Stimulated activated CD4-positive, alpha-beta T cell treated with anti-CD3 and anti-CD28 coated beads, TNF-alpha, amount 100 ng/mL, for 4 hours (primary cell): ENCODE data around the gene KIAA1549.

ENCODE experiments used
- DNase-seq, 3 experiments: peaks; one replicate each; pipeline ENCODE4 v3.0.0-alpha.2; 2020; ENCODE audit warnings: low read depth in 3 of 3

KIAA1549 gene

GRCh38 chr7:138882249-138882648 lies 98.9 kb downstream of the KIAA1549 start:
- no peak for DNase-seq

- no peak for DNase-seq
Measured at GRCh38 chr7:138881579-138882188, 99.5 kb downstream of the KIAA1549 start.

- no peak for DNase-seq
Measured at GRCh38 chr7:138880881-138881578, 100.2 kb downstream of the KIAA1549 start.

GRCh38 chr7:138879356-138879755 lies 101.8 kb downstream of the KIAA1549 start:
- DNase-seq, result no peak

GRCh38 chr7:138878856-138879255 lies 102.3 kb downstream of the KIAA1549 start:
- DNase-seq, result no peak

GRCh38 chr7:138878051-138878450 lies 103.1 kb downstream of the KIAA1549 start:
- DNase-seq, result no peak

GRCh38 chr7:138876326-138876725 lies 104.9 kb downstream of the KIAA1549 start:
- no peak for DNase-seq

- DNase-seq, result peak; percentile 10 to 42 (median 31)
Measured at GRCh38 chr7:138875794-138876193, 105.4 kb downstream of the KIAA1549 start.

- no peak for DNase-seq
Measured at GRCh38 chr7:138873220-138873892, 107.8 kb downstream of the KIAA1549 start.

GRCh38 chr7:138872576-138872975 lies 108.6 kb downstream of the KIAA1549 start:
- DNase-seq, result no peak

- no peak for DNase-seq
Measured at GRCh38 chr7:138871814-138872090, 109.4 kb downstream of the KIAA1549 start.

- no peak for DNase-seq
Measured at GRCh38 chr7:138871065-138871813, 110.0 kb downstream of the KIAA1549 start.

GRCh38 chr7:138869353-138869752 lies 111.8 kb downstream of the KIAA1549 start:
- DNase-seq, result no peak

- no peak for DNase-seq
Measured at GRCh38 chr7:138868711-138869110, 112.5 kb downstream of the KIAA1549 start.

GRCh38 chr7:138867744-138868143 lies 113.4 kb downstream of the KIAA1549 start:
- DNase-seq, result no peak

GRCh38 chr7:138866353-138866752 lies 114.8 kb downstream of the KIAA1549 start:
- no peak for DNase-seq

GRCh38 chr7:138865843-138866242 lies 115.3 kb downstream of the KIAA1549 start:
- peak in 2 of 3 experiments; percentile 15 to 22 for DNase-seq

- no peak for DNase-seq
Measured at GRCh38 chr7:138864667-138865066, 116.5 kb downstream of the KIAA1549 start.

- DNase-seq, result no peak
Measured at GRCh38 chr7:138863931-138864330, 117.3 kb downstream of the KIAA1549 start.

GRCh38 chr7:138861051-138861450 lies 120.1 kb downstream of the KIAA1549 start:
- DNase-seq, result no peak

GRCh38 chr7:138857728-138858127 lies 123.5 kb downstream of the KIAA1549 start:
- no peak for DNase-seq

GRCh38 chr7:138854115-138854645 lies 127.0 kb downstream of the KIAA1549 start:
- DNase-seq, result no peak
